GM12891 (cell line): ENCODE results near the gene C10orf95.

Experiments
- PAX5 ChIP-seq: IDR thresholded peaks from 2 replicates; pipeline ENCODE4 v1.6.1; 2011; ENCODE audit warnings: low read length, moderate library complexity, mild to moderate bottlenecking; ENCODE audit not compliant: insufficient read depth, severe bottlenecking
- POLR2A ChIP-seq: IDR thresholded peaks from 2 replicates; pipeline ENCODE4 v1.6.1; 2011; ENCODE audit warnings: low read depth, low read length, control low read depth
- POLR2AphosphoS5 ChIP-seq: IDR thresholded peaks from 2 replicates; pipeline ENCODE4 v1.6.1; 2011; ENCODE audit warnings: low read depth, low read length, control low read depth
- POU2F2 ChIP-seq: IDR thresholded peaks from 2 replicates; pipeline ENCODE4 v1.6.1; 2011; ENCODE audit warnings: low read depth, mild to moderate bottlenecking, control low read depth, low read length, moderate library complexity
- TAF1 ChIP-seq: IDR thresholded peaks from 2 replicates; pipeline ENCODE4 v1.6.1; 2011; ENCODE audit warnings: low read depth, low read length, control low read depth

GRCh38 chr10:102450124-102450373 lies 1.3 kb downstream of the C10orf95 start:
- TF ChIP-seq POLR2AphosphoS5 (no peak; the same call in 1 of the 2 replicates), POU2F2 (no peak), POLR2A (no peak), TAF1 (no peak), PAX5 (no peak)
